GM20431 (cell line): ENCODE measurements around the gene OR6P1.

Experiments used
- in situ Hi-C: fragments of 300-500 bp; cut with MseI, MboI; formaldehyde crosslinking; loops from one replicate; pipeline ENCODE4 v1.15.0; 2020; ENCODE audit warnings: low sequenced_read_pairs; ENCODE audit not compliant: unreplicated experiment

OR6P1 gene

GRCh38 chr1:158520955-158521665 is 49.3 kb downstream of the OR6P1 start:
- in situ Hi-C loops: loop anchor here (25.0 kb wide), 2 partner anchors 309 to 466 kb away; no protein-coding TSS in a partner anchor

GRCh38 chr1:158520021-158520420 is 50.4 kb downstream of the OR6P1 start:
- in situ Hi-C loops: loop anchor here (25.0 kb wide), 2 partner anchors 308 to 467 kb away; no protein-coding TSS in a partner anchor

- in situ Hi-C loops: loop anchor here (25.0 kb wide), 2 partner anchors 305 to 470 kb away; no protein-coding TSS in a partner anchor
These were observed 53.4 kb downstream of the OR6P1 start for GRCh38 chr1:158516966-158517365.
